GM20000 (cell line): ENCODE results near the gene HNRNPR.
"Not testable (repeated sequence)": the region's sequence is repeated elsewhere in the genome, so short reads cannot be mapped to it uniquely, and the experiment has no call there.

ENCODE experiments used
- DNase-seq: peaks from one replicate; pipeline ENCODE4 v3.0.0; 2012; ENCODE audit warnings: low spot score
- TF ChIP-seq, protein P1 (sequence below): IDR thresholded peaks from 2 replicates; pipeline ENCODE4 v1.5.1; 2012; ENCODE audit warnings: mild to moderate bottlenecking, control low read depth; ENCODE audit errors: extremely low read depth, missing control alignments

Gene HNRNPR

GRCh38 chr1:23339632-23340031 lies 4.5 kb downstream of the HNRNPR start:
- DNase-seq: no peak
- TF ChIP-seq, protein P1, sequence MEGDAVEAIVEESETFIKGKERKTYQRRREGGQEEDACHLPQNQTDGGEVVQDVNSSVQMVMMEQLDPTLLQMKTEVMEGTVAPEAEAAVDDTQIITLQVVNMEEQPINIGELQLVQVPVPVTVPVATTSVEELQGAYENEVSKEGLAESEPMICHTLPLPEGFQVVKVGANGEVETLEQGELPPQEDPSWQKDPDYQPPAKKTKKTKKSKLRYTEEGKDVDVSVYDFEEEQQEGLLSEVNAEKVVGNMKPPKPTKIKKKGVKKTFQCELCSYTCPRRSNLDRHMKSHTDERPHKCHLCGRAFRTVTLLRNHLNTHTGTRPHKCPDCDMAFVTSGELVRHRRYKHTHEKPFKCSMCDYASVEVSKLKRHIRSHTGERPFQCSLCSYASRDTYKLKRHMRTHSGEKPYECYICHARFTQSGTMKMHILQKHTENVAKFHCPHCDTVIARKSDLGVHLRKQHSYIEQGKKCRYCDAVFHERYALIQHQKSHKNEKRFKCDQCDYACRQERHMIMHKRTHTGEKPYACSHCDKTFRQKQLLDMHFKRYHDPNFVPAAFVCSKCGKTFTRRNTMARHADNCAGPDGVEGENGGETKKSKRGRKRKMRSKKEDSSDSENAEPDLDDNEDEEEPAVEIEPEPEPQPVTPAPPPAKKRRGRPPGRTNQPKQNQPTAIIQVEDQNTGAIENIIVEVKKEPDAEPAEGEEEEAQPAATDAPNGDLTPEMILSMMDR: no peak

GRCh38 chr1:23337869-23338268 lies 6.2 kb downstream of the HNRNPR start:
- TF ChIP-seq, protein P1: no peak
- DNase-seq: no peak

DNA sequence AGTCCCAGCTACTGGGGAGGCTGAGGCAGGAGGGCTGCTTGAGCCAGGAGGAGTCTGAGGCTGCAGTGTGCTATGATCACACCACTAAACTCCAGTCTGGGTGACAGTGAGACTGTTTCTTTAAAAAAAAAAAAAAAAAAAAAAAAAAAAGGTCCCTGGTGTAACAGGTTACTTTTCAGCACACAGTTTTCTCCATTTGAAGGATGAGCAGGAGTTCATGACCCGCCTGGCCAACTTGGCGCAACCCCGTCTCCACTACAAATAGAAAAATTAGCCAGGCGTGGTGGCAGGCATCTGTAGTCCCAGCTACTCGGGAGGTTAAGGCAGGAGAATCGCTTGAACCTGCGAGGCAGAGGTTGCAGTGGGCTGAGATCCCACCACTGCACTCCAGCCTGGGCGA lies 12.4 kb downstream of the HNRNPR start:
- TF ChIP-seq, protein P1: no peak
- DNase-seq: no peak

- DNase-seq: no peak
- TF ChIP-seq, protein P1: no peak
Observed at GRCh38 chr1:23330846-23331245, 13.2 kb downstream of the HNRNPR start.

DNA sequence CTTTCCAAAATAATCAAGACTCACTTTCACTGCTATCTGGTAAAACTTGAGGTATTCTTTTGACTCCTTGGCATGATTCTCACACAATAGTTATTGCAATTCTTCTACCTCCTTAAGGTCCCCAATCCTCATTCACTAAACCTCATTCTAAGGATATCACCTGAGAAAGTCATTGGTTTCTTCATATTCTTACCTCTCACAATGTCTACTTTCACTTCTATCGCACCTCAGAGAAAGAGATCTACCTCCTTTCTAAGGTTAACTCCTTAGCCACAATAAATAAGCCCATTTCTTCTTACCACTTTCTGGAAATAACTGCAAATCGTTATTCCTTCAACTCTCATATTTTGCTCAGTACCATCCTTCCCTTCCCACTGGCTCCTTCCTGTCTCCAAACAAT lies 18.7 kb downstream of the HNRNPR start:
- TF ChIP-seq, protein P1: no peak
- no peak for DNase-seq

GRCh38 chr1:23322770-23323169 lies 21.3 kb downstream of the HNRNPR start:
- TF ChIP-seq, protein P1: no peak
- no peak for DNase-seq

DNA sequence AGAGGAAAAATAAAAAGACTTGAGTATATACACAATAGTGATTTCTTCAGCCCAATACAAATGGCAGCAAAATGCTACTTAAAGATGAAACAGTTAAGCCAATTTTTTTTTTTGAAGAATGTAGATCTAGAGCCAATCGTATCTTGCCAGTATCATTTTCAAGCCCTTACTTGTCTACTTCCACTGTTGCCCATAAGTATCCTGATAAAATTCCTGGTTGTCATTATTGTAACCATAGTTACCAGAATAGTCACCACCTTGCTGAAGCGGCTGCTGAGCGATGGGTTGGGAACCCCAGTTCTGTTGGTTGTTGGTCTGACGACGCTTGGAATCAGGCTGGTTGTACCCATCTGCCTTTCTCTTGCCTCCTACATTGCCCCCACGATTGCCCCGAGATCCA lies 33.8 kb downstream of the HNRNPR start:
- DNase-seq: not testable (repeated sequence)

DNA sequence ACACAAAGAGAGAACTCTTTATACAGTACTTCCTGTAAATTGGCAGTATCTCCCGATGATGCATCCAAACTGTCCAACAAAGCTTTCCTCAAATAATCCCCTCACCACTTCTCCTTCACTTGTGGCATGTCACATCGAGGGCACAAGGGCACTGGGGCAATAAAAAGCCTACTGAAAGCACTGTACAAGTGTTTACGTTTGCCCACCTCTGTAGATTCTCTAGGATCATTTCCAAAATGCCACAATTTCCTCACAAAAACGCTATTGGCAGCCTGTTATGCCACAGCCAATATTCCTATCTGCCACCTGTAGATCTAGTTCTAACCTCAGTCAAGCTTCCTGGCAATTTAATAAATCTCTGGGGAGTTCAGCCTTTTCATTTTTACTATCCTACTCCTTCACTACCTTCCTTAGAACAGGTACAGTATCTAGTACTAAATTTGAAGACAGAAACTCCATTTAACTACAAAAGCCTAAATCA lies 39.9 kb downstream of the HNRNPR start:
- TF ChIP-seq, protein P1: no peak
- no peak for DNase-seq
